NCI-H524 (cell line): ENCODE measurements around the gene HOXC9.

Experiments used
- DNase-seq, 2 experiments: peaks; one replicate each; lab custom pipeline; 2025; lab: John Stamatoyannopoulos, UW

HOXC9 gene

DNA sequence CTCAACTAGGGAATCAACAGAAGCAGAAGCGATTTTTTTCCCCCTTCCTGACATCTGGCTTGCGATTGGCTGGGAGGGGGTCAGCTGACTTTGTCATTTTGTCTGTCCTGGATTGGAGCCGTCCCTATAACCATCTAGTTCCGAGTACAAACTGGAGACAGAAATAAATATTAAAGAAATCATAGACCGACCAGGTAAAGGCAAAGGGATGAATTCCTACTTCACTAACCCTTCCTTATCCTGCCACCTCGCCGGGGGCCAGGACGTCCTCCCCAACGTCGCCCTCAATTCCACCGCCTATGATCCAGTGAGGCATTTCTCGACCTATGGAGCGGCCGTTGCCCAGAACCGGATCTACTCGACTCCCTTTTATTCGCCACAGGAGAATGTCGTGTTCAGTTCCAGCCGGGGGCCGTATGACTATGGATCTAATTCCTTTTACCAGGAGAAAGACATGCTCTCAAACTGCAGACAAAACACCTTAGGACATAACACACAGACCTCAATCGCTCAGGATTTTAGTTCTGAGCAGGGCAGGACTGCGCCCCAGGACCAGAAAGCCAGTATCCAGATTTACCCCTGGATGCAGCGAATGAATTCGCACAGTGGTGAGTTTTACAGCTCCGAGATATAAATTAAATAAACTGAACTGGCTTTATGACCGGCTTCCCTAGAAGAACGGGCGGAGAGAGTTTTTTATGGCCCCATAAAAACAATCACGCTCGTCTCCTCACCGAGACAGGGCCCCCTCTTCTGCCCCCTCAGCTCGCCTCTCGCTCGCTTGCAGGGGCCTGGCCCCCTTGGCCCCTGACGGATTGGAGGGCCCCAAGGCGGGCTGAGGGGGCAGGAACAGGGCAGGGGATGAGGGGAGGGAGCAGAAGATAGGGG lies 28.6 kb downstream of the HOXC9 start, which contains the start of gene HOXC6:
HOXC6 (plus strand) TSS at position 127 of the 888 bp plus-strand sequence; CDS start at position 209, 82 bp downstream.
- DNase-seq, result peak in 1 of 2 experiments; percentile 40

DNA sequence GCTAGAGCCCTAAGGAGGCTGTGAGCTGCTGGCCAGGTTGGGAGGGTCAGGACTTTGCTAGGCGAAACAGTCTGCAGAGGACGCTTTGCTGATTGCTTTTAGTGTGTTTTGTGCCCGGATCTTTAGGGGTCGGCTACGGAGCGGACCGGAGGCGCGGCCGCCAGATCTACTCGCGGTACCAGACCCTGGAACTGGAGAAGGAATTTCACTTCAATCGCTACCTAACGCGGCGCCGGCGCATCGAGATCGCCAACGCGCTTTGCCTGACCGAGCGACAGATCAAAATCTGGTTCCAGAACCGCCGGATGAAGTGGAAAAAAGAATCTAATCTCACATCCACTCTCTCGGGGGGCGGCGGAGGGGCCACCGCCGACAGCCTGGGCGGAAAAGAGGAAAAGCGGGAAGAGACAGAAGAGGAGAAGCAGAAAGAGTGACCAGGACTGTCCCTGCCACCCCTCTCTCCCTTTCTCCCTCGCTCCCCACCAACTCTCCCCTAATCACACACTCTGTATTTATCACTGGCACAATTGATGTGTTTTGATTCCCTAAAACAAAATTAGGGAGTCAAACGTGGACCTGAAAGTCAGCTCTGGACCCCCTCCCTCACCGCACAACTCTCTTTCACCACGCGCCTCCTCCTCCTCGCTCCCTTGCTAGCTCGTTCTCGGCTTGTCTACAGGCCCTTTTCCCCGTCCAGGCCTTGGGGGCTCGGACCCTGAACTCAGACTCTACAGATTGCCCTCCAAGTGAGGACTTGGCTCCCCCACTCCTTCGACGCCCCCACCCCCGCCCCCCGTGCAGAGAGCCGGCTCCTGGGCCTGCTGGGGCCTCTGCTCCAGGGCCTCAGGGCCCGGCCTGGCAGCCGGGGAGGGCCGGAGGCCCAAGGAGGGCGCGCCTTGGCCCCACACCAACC lies 29.8 kb downstream of the HOXC9 start:
- no peak for DNase-seq

DNA sequence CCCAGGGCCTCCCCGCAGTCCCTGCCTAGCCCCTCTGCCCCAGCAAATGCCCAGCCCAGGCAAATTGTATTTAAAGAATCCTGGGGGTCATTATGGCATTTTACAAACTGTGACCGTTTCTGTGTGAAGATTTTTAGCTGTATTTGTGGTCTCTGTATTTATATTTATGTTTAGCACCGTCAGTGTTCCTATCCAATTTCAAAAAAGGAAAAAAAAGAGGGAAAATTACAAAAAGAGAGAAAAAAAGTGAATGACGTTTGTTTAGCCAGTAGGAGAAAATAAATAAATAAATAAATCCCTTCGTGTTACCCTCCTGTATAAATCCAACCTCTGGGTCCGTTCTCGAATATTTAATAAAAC lies 30.5 kb downstream of the HOXC9 start:
- no peak for DNase-seq

DNA sequence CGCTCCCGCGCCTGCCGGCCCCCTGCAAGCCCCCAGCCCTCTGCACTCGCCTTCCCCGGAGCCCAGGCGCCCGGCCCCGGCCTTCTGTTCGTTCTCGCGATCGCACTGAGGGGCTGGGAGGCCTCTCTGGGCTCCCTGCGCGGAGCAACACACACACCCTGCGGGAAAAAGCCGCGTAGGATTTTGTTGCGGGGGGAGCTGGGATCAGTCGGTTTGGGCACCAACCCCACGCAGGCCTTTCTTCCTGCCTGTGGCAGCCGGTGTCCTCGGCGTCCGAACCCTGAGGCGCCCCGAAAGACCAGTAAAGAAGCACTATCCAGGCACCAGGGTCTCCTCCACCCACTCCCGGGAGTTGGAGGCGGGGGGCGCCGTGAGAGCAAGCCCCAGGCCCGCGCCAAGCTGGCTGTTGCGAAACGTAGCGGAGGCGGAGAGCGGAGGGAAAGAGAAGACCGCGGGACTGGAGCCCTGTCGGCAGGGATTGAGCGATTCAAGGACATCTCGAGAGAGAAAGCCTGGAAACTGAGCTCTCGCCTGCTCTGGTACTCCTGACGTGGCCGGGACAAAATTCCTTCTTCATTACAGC lies 31.0 kb downstream of the HOXC9 start:
- DNase-seq, result no peak

DNA sequence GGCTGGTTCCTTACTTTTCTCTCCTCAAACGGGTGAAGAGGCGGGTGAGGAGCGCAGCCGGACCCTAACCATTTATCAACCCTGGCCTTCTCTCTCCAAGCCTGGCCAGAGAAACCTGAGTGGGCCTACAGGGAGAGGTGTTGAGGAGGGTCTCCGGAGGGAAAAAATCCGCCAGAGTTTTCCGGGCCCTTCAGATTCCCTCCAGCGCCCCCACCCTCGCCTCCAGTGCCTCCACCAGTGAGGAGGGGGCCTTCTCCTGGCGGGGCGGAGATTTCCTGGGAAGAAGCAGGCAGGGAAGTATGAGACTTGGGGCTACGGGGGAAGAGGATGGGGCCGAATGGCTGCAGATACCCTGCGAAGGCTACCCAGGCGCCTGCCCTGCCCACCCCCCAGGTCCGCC lies 31.5 kb downstream of the HOXC9 start:
- no peak for DNase-seq

DNA sequence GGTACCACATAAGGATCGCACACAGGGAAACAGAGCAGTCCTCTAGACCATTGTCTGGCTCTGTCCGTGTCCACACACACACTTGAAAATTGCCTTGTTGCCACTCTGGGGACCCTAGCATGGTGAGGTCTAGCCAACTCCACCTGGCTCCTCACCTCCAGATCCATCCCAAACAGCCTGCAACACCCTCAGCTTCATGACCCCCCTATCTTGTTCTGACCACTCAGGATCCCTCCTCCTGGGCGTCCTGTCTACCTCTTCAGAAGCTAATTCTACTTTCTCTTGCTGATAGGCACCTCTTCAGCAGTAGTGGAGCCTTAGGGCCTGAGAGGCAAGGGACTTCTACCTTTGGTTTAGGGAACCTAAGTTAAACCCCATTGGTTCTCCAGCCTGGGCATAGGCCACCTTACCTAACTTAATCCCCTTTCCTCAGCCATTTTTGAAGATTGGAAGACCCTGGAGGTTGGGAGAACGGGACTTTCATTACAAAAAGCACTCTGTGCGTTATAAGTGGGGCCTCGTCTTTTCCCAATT lies 32.2 kb downstream of the HOXC9 start:
- DNase-seq, result no peak

DNA sequence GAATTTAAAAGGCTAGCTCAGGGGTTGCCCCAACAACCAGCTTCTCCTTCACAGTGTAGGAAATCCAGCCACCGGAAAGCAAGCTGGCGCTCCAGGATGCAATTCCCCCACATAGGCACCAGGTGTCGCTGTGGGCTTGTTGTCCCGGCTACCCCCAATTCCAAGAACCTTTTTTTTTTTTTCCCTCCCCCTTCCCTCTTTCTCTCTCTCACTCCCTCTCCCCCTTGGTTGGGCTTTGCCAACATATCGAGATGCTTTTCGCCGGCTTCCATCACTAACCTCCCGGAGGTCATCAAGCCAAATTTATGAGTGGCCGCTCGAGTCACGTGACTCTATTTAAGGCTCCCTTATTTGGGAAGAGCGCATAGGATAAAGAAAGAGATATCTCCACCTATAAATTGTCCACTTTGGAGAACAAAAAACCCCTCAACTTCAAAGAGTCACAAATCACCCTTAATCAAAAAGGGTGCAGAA lies 32.7 kb downstream of the HOXC9 start, which contains the start of gene HOXC5:
HOXC5 (plus strand) TSS at position 424 of the 474 bp plus-strand sequence. CDS start 73 bp downstream, outside the sequence.
- peak; percentile 91 to 93 for DNase-seq

DNA sequence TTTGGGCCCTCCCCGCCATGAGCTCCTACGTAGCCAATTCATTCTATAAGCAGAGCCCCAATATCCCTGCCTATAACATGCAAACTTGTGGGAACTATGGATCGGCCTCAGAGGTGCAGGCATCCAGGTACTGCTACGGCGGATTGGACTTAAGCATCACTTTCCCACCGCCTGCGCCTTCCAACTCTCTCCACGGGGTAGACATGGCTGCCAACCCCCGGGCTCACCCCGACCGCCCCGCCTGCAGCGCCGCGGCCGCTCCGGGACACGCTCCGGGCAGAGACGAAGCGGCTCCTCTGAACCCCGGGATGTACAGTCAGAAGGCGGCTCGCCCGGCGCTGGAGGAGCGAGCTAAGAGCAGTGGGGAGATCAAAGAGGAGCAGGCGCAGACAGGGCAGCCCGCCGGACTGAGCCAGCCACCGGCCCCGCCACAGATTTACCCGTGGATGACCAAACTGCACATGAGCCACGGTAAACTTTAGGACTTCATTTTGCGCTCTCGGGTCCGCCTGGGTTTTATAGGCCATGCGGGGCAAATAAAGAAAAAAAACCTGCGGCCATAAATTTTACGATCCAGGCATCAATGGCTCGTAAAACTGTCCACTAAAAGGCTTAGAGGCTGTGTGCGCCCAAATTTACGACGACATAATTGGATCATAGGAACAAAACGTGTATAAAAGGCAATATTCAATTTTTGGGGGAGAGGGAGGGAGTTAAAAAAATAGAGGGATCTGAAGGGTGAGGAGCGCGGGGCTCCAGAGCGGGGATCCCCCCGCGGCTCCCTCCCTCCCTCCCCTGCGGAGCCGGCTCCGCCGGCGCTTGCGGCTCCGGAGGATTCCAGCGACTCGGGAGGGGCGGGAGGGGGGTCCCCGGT lies 33.4 kb downstream of the HOXC9 start:
- DNase-seq, result peak; percentile 51 to 56

DNA sequence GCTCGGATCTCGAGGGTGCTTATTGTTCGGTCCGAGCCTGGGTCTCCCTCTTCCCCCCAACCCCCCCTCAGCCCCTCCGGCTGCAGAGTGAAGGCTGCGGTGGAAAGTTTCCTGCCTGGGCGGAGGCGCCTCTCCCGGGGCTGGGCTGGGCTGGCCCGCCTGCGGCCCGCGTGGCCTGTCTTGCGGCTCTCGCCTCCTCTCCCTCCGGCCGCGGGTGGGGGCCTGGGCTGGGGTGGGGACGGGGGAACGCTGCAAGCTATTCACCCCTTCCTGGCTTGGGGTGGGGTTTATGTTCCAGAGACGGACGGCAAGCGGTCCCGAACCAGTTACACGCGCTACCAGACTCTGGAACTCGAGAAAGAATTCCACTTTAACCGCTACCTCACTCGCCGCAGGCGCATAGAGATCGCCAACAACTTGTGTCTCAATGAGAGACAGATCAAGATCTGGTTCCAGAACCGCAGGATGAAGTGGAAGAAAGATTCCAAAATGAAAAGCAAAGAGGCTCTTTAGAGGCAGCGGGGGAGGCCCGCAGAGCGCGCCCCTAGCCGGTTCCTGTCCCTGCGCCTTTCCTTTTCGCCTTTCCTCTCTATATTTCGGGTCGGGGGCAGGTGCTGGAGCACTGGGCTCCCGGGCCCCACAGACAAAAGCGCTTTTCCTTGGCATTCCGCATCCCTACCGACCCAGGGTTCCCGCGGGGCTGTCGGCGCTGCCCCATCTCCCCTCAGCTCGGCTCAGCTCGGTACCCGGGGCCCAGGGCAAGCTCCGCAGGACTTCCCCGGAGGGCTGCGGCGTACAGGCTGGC lies 34.2 kb downstream of the HOXC9 start:
- no peak for DNase-seq

DNA sequence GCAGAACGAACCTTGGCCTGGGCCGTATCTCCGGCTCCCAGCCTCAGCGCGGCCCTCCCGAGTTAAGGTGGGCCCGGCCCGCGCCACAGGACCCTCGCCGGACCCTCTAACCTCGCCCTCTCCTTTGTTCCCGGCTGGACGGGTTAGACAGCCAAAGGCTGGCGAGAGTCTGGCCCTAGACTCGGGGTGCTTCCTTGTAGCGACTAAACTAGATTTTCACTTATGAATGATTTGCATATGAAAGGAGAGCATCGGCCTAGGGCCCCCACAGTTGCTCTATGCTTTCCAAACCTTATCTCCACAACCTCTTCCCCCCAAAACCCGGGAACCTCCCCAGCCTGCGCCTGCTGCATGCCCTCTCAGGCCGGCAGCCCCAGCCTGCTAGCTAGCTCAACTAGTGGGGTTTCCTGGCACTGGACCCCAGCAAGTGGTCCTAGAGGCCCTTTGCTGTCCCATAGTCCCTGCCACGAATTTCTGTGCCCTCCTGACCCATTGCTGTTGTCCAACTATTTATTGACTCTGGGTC lies 34.9 kb downstream of the HOXC9 start:
- no peak for DNase-seq

DNA sequence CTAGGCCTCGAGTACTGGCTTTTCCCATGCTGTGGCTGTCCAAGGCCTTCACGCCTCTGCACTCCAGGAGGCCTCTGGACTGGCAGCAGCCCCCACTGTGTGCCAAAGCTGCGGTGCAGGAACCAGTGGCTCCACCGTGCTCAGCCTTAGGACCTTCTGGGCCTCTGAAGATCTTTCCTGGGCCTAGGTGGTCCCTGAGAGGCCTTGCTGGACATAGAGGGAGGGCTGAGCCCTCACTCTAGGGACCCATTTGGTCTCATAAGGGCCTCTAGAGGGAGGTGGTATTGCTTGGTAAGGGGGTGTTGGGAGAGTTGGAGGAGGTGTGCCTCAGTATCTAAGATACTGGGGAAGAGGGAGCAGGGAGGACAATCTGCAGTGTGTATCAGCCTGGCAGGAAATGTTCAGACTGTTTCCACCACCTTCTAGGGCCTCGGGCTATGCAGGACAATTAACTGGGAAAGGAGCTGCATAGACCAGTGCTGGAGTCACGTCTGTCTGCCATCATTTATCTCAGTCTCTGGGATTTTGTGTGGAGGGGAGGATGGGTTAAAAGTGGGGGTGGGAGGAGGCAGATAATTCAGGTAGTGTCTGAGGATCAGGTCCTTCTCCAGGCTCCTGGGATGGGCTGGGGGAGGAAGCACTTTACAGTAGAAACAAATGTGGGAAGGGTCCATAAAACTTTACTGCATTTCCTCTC lies 35.8 kb downstream of the HOXC9 start:
- DNase-seq, result no peak

DNA sequence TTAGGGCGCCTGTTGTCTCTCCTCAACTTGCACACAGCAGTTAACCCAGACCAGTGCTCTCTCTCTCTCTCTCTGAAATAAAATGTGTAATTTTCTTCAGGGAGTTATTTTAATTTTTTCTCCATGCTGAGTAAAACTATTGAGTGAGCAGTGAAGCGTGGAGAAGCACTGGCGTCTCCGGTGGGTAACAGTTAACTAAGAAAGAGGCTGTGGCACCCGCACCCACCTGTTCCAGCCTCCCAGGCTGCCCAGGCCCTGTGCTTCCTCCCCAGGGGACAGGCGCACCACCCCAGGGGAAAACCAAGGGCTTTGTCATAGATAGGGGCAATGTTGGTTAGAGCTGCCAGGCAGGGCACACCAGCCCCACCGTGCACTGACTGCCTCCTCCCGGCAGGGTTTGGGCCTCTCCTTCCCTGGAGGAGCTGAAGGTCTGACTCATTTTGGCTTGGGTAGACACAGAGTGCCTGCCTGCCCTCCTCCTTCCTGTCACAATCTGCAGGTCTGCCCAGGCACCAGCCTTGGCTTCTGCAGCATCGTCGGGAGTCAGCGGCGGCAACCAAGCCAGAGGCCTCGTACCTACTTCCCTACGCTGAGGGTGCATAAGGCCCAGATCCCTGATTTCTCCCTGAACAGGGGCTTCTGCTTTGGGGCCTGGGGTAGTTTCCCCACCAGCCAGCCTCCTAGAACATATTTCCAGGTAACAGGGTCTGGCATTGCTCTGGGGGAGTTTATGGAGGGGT lies 36.8 kb downstream of the HOXC9 start:
- DNase-seq, result peak in 1 of 2 experiments; percentile 43

DNA sequence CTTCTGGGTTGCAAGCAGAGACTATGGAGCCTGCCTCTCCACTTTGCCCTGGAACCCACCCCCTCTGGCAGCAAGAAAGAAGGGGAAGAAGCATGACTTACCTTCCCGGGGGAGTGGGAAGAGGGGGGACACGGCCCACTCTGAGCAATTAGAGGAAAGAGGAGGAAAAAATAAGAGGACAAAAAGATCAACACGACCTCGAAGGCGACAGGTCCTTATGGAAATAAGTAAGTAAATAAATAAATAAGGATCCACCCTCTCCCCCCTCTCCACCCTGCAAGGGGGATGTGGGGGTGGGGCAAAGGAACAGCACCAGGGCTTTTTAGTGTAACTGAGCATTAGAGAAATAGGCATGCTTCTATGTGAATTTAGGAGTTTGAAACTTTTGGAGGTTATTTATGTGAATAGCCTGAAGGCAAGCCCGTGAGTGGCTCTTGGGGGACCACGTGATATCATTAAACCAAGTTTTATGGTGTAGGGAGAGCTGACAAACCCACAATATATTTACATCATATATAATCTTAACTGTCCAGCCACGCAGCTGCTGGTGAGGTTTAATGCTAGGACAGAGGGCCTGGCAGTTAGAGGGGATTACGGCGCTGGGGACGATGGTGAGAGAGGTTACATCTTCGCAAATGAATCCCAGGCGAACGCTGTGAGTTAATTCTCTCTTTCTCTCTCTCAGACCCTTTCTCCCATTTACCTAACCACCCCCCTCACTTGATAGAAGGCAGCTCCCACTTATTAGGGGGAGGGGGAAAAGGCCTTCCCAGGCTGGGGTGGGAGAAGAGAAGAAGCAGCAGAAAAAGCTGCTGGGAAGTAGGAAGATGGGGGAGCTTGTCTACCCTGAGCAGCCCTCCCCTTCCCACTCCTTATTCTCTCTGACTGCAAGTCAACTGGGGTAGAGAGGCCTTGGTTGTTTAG lies 37.7 kb downstream of the HOXC9 start:
- no peak for DNase-seq

DNA sequence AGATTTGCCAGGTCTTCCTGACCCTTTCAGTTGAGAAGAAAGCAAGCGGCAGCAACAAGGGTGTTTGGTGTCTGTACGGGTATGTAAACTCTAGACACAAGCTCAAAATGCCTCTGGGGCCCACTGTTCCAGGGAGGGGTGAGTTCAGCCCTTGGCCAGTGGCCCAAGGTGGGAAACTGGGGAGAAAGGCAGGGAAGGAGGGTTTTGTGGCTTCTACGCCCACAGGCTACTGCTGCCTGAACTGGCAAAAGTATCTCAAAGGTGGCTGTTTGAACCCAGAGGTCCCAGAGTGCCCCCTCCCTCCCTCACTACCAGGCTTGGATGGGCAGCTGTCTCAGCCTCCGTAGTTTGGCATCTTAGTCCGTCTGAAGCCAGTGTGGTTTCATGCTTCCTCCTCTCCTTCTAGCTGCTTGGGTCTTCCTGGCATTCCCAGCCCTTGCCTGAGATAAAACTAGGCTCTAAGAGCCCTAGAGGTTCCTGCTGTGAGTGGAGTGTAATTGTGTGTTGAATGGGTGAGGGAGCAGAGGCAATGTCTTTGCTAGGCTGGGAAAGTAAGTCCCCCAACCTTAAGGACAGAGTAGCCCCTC lies 38.4 kb downstream of the HOXC9 start:
- DNase-seq, result no peak

DNA sequence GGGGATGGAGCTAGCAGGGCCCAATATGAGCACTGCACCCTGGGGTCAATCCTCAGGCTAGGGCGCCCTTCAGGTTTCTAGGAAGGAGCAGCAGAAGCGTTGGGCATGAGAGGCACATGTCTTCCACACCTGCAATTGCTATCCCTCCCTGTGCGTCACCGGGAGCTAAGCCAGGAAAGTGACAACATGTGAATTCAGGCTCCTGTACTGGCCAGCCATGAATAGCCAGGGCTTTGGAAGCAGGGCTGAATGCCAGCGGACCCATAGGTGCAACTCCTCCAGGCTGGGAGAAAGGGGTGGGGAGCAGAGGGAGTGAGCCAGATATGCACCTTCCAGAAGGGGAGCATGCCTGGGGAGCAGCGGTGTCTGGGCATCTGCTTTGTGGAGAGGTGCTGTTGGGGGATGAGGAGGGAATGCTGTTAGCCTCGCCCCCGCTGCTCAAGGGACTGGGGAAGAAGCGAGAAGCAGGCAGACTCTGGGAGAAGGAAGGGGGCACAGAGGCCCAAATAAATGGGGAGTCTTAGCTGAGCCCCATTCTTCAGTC lies 39.0 kb downstream of the HOXC9 start:
- no peak for DNase-seq

DNA sequence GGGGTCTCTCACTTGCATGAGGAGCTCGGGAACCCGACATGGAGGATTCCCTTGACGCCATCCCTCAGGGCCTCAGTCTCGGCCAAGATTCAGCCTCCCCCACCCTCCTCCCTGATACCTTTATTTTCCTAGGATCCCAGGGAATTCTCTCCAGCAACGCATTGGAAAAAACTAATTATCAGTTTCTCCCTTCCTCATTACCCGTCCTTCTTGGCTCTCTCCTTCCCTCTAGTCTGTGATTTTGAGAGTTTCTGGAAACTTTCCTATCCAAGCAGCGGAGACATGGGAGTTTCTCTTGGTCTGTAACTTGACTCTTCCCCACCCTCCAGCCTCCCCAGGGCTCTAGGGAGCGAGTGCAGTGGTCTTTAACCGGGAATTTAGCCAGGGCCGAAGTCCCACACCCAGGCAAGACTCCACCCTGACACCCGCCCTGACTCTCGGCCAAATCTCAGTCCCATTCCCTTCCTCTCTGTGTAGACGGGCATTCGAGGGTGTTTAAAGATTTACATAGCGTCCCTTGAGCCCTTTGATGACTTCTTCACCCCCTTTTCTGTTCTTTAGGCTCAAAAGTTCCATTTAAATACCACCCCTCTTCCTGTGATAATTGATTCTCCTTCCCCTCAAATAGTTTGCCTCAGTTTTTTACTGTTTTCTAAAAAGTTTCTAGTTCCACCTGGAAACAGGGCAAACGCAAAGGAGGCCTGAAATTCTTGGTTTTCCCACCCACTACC lies 39.6 kb downstream of the HOXC9 start:
- no peak for DNase-seq
